BLaER1 treated with 17β-estradiol and CSF1 and Interleukin-3, amounts not matched to agents 10 nM and 100 nM (cell line): ENCODE results near the gene LY86.

Experiments
- H3K27ac ChIP-seq, 11 experiments: shearing (Covaris generic); formaldehyde crosslinking; 2 replicates each; pipeline ENCODE4 v1.8.1; 2022
- H3K27me3 ChIP-seq, 11 experiments: shearing (Covaris generic); formaldehyde crosslinking; 2 replicates each; pipeline ENCODE4 v1.8.1; 2022
- H3K36me3 ChIP-seq, 11 experiments: shearing (Covaris generic); formaldehyde crosslinking; 2 replicates each; pipeline ENCODE4 v1.8.1; 2022
- H3K4me1 ChIP-seq, 10 experiments: shearing (Covaris generic); formaldehyde crosslinking; 2 replicates each; pipeline ENCODE4 v1.8.1; 2022
- H3K4me2 ChIP-seq, 11 experiments: shearing (Covaris generic); formaldehyde crosslinking; 2 replicates each; pipeline ENCODE4 v1.8.1; 2022
- H3K4me3 ChIP-seq, 10 experiments: shearing (Covaris generic); formaldehyde crosslinking; 2 replicates each; pipeline ENCODE4 v1.8.1; 2022
- H3K9ac ChIP-seq, 11 experiments: shearing (Covaris generic); formaldehyde crosslinking; 2 replicates each; pipeline ENCODE4 v1.8.1; 2022
- H3K9me3 ChIP-seq, 11 experiments: shearing (Covaris generic); formaldehyde crosslinking; replicated peaks in 1 of 11; 2 replicates each; pipeline ENCODE4 v1.8.1; 2022
- H4K20me1 ChIP-seq, 11 experiments: shearing (Covaris generic); formaldehyde crosslinking; 2 replicates each; pipeline ENCODE4 v1.8.1; 2022
- Cebpa-rat ChIP-seq, 11 experiments: shearing (Covaris generic); IDR thresholded peaks; 2 replicates each; pipeline ENCODE4 v1.8.1; 2022

LY86 gene

GRCh38 chr6:6614096-6614982 is 25.8 kb downstream of the LY86 start:
- TF ChIP-seq Cebpa-rat (IDR thresholded peaks at IDR 0.05): no peak
- peaks cover 50 to 77% (median 69%) of the 10 kb centered on the region in 10 experiments for H3K4me1 ChIP-seq

DNA sequence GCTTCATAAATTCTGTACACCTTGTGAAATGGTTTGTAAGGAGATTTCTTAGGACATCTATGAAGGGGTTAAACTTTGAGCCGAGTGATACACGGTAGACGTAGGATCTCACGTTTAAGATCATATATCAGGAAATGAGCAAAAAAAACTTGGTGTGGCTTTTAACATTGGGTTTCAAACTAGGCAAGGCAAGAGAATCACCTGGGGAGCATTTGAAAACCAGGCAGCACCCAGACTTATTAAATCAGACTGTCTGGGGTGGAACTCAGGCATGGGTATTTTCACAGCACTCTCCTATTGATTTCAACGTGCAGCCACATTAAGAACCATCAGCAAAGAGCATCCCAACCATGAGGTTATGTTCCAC is 26.4 kb downstream of the LY86 start:
- peaks cover 45 to 77% (median 69%) of the 10 kb centered on the region in 10 experiments for H3K4me1 ChIP-seq
- TF ChIP-seq Cebpa-rat (IDR thresholded peaks at IDR 0.05): no peak
- peaks cover 0 to 52% (median 0%) of the 10 kb centered on the region in 11 experiments; a peak in 2 of 22 replicates for H4K20me1 ChIP-seq
- H3K9ac ChIP-seq: no peak overlapping the region; a peak in 1 of 22 replicates
- no peaks in the 10 kb centered on the region for H3K27me3 ChIP-seq
- peaks cover 0 to 81% (median 0%) of the 10 kb centered on the region in 11 experiments; a peak in 6 of 22 replicates for H3K36me3 ChIP-seq
- peaks cover 9 to 25% (median 19%) of the 10 kb centered on the region in 11 experiments for H3K9me3 ChIP-seq
- peak overlapping the region in 3 of 11 experiments; percentile 13 to 31 (median 20); a peak in 2 of 22 replicates for H3K27ac ChIP-seq
- peak overlapping the region in 8 of 11 experiments; percentile 15 to 78 (median 68); a peak in 10 of 22 replicates for H3K4me2 ChIP-seq
- no peak overlapping the region for H3K4me3 ChIP-seq

More at GRCh38 chr6:6614096-6614982, 25.8 kb downstream of the LY86 start:
- H4K20me1 ChIP-seq: peaks cover 0 to 52% (median 0%) of the 10 kb centered on the region in 11 experiments; a peak in 2 of 22 replicates
- no peak overlapping the region for H3K4me3 ChIP-seq
- H3K27ac ChIP-seq: peak overlapping the region in 2 of 11 experiments; percentile 13 to 31; a peak in 2 of 22 replicates
- no peak overlapping the region; a peak in 1 of 22 replicates for H3K9ac ChIP-seq
- peak overlapping the region; percentile 8 to 78 (median 35); a peak in 14 of 22 replicates for H3K4me2 ChIP-seq
- H3K9me3 ChIP-seq: peaks cover 9 to 25% (median 19%) of the 10 kb centered on the region in 11 experiments
- no peaks in the 10 kb centered on the region for H3K27me3 ChIP-seq
- peaks cover 0 to 78% (median 0%) of the 10 kb centered on the region in 11 experiments; a peak in 6 of 22 replicates for H3K36me3 ChIP-seq

DNA sequence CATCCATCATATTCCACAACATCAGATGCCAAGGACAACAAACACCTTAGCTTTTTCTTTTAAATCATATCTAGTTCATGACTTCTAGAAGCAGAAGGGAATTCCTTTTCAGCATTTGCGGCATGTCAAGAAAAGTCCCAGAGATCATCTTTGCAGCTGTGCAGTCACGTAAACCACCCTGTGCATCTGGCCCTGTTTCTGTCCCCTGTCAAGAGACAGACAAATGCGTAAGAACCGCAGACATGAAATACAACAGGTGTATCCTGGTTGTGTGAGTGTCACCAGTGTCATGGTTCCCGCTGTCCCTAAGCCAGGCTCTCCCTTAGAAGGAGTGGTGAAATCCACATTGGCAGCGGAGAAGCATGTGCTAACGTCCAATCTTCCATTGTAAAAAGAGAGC is 28.1 kb downstream of the LY86 start:
- H4K20me1 ChIP-seq: peaks cover 0 to 47% (median 0%) of the 10 kb centered on the region in 11 experiments; a peak in 3 of 22 replicates
- peak overlapping the region in 10 of 11 experiments; percentile 7 to 78 (median 69); a peak in 20 of 22 replicates for H3K4me2 ChIP-seq
- H3K27ac ChIP-seq: peak overlapping the region in 6 of 11 experiments; percentile 8 to 64 (median 38); a peak in 9 of 22 replicates
- peaks cover 0 to 86% (median 0%) of the 10 kb centered on the region in 11 experiments; a peak in 6 of 22 replicates for H3K36me3 ChIP-seq
- no peaks in the 10 kb centered on the region for H3K27me3 ChIP-seq
- TF ChIP-seq Cebpa-rat (IDR thresholded peaks at IDR 0.05): peak in 2 of 11 experiments; percentile 19 to 23; a peak in 1 of 22 replicates
- H3K9ac ChIP-seq: peak overlapping the region in 4 of 11 experiments; percentile 7 to 56 (median 34); a peak in 6 of 22 replicates
- peaks cover 30 to 62% (median 52%) of the 10 kb centered on the region in 10 experiments for H3K4me1 ChIP-seq
- peaks cover 9 to 24% (median 19%) of the 10 kb centered on the region in 11 experiments for H3K9me3 ChIP-seq
- H3K4me3 ChIP-seq: no peak overlapping the region

DNA sequence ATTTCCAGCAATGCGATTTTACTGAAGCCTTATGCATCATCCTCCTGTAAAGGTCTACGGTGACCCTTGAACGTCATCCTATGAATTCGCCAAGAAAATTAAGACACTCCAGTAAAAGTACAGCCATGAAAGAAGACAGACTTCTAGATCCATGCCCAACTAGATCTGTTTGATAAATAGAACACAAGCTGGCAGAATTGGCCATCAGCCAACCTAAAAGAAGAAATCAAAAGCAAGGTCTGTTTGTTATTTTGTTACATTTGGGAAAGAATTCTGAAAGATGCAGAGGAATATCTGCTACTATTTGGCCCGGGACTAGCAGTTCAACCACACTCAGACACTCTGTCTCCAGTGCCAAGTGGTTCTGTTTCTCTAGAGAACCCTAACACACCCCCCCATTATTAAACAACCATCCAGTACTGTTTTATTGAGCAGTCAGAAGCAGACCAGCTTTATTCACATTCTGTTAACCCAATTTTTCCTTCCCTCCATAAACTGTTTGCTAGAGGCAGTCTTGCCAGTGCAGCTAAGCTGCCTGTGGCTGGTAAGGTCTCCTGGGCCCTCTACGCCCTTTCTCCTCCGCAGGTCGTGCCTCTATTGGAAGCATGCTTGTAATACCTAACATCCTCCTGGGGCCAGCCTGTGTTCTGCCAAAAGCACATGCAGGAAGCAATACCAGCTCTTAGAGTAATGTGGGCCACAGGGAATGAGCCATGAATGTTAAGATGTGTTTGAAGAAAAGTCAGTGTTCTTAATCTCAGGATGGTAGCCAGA is 30.7 kb downstream of the LY86 start:
- Histone ChIP-seq H4K20me1 (peaks cover 0 to 50% (median 0%) of the 10 kb centered on the region in 11 experiments; a peak in 3 of 22 replicates), H3K36me3 (peaks cover 0 to 89% (median 0%) of the 10 kb centered on the region in 11 experiments; a peak in 4 of 22 replicates), H3K9ac (no peak overlapping the region), H3K4me2 (peak overlapping the region in 9 of 11 experiments; percentile 19 to 60 (median 45); a peak in 14 of 22 replicates), H3K4me3 (no peak overlapping the region), H3K9me3 (0 out of 22 replicates have a peak, but pooled peaks cover 0 to 5% (median 0%) of the 10 kb centered on the region in 11 experiments), H3K4me1 (peaks cover 18 to 54% (median 45%) of the 10 kb centered on the region in 10 experiments), H3K27ac (0 out of 22 replicates have a peak overlapping the region, but pooled peaks of 2 of the 11 experiments have one; percentile 11 to 15), H3K27me3 (no peaks in the 10 kb centered on the region)
- TF ChIP-seq Cebpa-rat (IDR thresholded peaks at IDR 0.05): no peak

DNA sequence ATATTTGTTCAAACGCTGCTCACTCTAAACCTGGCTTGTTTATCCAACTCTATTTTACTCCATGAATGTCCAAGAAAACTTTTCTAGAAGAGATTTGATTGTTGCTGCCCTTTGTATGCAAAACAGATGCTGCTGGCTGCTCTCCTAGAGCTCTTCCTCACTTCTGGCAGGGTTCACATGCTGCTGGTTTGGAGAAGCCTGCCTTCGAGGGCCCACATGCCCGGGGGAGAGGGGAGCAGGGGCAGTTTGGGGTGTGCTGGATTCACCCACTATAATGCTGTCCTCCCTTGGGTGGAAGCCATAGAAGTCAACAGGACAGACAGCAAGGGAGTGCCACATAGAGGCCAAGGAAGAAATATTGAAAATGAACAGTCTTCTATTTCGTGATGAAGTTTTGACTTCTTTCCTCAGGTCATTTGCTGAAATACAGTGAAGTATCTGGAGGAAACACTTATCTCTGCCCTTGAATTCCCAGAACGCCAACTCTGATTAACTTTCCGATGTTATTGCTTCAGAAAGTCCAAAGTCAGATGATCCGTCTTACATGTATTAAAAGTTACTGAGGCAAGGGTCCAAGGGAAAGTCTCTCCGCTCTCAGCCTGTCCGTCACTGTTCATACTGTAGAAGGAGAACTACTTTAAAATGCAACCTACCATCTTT is 32.4 kb downstream of the LY86 start:
- Histone ChIP-seq H3K4me2 (no peak overlapping the region), H3K4me1 (peaks cover 10 to 37% (median 28%) of the 10 kb centered on the region in 10 experiments; a peak in 19 of 20 replicates), H4K20me1 (peaks cover 0 to 36% (median 0%) of the 10 kb centered on the region in 11 experiments; a peak in 3 of 22 replicates), H3K9ac (no peak overlapping the region), H3K36me3 (peaks cover 0 to 95% (median 0%) of the 10 kb centered on the region in 11 experiments; a peak in 9 of 22 replicates), H3K4me3 (no peak overlapping the region), H3K9me3 (0 out of 22 replicates have a peak, but pooled peaks cover 0 to 5% (median 0%) of the 10 kb centered on the region in 11 experiments), H3K27me3 (no peaks in the 10 kb centered on the region), H3K27ac (no peak overlapping the region)
- no peak for TF ChIP-seq Cebpa-rat (IDR thresholded peaks at IDR 0.05)

- Histone ChIP-seq H3K4me2 (no peak overlapping the region), H3K4me3 (no peak overlapping the region), H3K36me3 (peaks cover 0 to 95% (median 0%) of the 10 kb centered on the region in 11 experiments; a peak in 10 of 22 replicates), H3K9ac (no peak overlapping the region), H4K20me1 (peaks cover 0 to 25% (median 0%) of the 10 kb centered on the region in 11 experiments; a peak in 3 of 22 replicates), H3K9me3 (0 out of 22 replicates have a peak, but pooled peaks cover 0 to 5% (median 0%) of the 10 kb centered on the region in 11 experiments), H3K4me1 (peaks cover 0 to 23% (median 15%) of the 10 kb centered on the region in 10 experiments; a peak in 17 of 20 replicates), H3K27ac (no peak overlapping the region), H3K27me3 (no peaks in the 10 kb centered on the region)
- TF ChIP-seq Cebpa-rat (IDR thresholded peaks at IDR 0.05): no peak
Measured at GRCh38 chr6:6622501-6622900, 34.0 kb downstream of the LY86 start.

GRCh38 chr6:6623553-6623952 is 35.0 kb downstream of the LY86 start:
- Histone ChIP-seq H3K27me3 (no peaks in the 10 kb centered on the region), H3K27ac (no peak overlapping the region), H3K36me3 (peaks cover 0 to 94% (median 0%) of the 10 kb centered on the region in 11 experiments; a peak in 10 of 22 replicates), H3K9ac (no peak overlapping the region), H3K4me2 (no peak overlapping the region), H4K20me1 (peaks cover 0 to 15% (median 0%) of the 10 kb centered on the region in 11 experiments; a peak in 3 of 22 replicates), H3K9me3 (0 out of 22 replicates have a peak, but pooled peaks cover 0 to 5% (median 0%) of the 10 kb centered on the region in 11 experiments), H3K4me1 (peaks cover 0 to 17% (median 14%) of the 10 kb centered on the region in 10 experiments; a peak in 17 of 20 replicates), H3K4me3 (no peak overlapping the region)
- no peak for TF ChIP-seq Cebpa-rat (IDR thresholded peaks at IDR 0.05)
